Spleen (tissue), 7 donors: ENCODE data around the gene MOSPD2.

ENCODE experiments used
- POLR2AphosphoS5 ChIP-seq, 3 donors: sonication (generic); formaldehyde crosslinking; IDR thresholded peaks; one replicate each; pipeline ENCODE4 v1.5.1; 2017; ENCODE audit warnings: antibody characterized with exemption in 3 of 3
- TF ChIP-seq, protein P1 (sequence below), 11 experiments: fragments of 200-600 bp in 7 of 11; fragments of 450-650 bp in 4 of 11; sonication (generic) in 4 of 11; IDR thresholded peaks in 8 of 11; conservative IDR thresholded peaks in 3 of 11; 1 replicate in 7 of 11; 2 replicates in 4 of 11; pipeline versions ENCODE4 v1.4.0 to v1.8.0; 2016 to 2021; ENCODE audit warnings: antibody characterized with exemption in 11 of 11, inconsistent platforms in 4 of 11, mild to moderate bottlenecking in 1 of 11
- donor health status: DM: no; HTN: no; CAD: no; lungs with moderate emphysema.
- donor health status: DM: no; HTN: no; CAD: no.
- donor health status: DM: no; HTN: no; CAD: no.

DNA sequence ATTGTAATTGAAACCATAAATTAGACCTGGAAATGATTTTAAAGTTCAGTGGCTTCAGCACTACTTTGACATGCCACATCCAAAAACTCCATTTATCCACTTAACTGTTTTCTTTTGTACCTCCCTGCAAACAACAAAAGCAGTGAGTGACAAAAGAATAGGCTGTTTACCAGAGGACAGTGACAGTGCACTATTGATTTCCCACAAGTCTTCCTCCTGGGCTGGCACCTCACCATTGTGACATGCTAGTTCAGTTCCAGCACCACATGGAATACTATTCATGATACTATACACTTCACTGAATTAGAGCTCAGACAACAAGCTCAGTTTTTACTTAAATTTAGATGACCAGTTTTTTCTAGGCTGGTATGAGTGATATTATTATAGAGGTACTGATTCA is 29.3 kb downstream of the MOSPD2 start:
- TF ChIP-seq, protein P1, sequence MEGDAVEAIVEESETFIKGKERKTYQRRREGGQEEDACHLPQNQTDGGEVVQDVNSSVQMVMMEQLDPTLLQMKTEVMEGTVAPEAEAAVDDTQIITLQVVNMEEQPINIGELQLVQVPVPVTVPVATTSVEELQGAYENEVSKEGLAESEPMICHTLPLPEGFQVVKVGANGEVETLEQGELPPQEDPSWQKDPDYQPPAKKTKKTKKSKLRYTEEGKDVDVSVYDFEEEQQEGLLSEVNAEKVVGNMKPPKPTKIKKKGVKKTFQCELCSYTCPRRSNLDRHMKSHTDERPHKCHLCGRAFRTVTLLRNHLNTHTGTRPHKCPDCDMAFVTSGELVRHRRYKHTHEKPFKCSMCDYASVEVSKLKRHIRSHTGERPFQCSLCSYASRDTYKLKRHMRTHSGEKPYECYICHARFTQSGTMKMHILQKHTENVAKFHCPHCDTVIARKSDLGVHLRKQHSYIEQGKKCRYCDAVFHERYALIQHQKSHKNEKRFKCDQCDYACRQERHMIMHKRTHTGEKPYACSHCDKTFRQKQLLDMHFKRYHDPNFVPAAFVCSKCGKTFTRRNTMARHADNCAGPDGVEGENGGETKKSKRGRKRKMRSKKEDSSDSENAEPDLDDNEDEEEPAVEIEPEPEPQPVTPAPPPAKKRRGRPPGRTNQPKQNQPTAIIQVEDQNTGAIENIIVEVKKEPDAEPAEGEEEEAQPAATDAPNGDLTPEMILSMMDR (IDR thresholded peaks at IDR 0.05 in 8 of 11, conservative IDR thresholded peaks at IDR 0.05 in 3 of 11), result no peak
- TF ChIP-seq POLR2AphosphoS5 (IDR thresholded peaks at IDR 0.05), result no peak
